Measurements from ENCODE around the gene CNTNAP2.
"Not testable (repeated sequence)": the region's sequence is repeated elsewhere in the genome, so short reads cannot be mapped to it uniquely, and the experiment has no call there.

CNTNAP2 gene

DNA sequence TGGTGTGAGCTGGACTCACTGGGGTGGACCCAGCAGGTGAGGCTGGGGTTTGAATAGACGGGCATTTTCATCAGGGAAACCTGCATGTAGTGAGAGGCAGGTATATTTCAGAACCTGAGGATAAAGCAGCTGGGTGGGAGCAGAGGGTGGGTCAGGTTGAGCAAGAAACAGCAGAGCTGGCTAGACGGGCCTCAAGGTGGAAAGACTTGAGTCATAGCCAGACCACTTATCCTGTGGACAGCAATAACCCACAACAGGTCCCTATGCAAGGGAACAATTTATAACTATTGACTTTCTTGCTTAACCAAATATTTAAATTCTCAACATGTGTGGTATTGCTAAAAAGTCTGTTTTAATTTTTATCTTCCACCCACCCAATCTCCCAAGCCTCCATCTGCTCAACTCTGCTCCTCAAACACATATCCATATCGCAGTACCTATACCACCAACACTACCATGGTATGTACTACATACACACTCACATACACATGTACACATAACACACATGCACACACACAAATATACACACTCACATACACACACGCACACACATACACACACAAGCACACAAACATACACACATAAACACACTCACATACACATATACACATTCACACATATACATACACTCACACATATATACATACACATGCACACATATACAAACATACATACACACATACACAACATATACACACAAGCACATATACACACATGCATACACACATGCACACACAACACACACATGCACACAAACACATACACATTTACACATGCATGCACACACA, 2345.0 kb downstream of the CNTNAP2 start:
- TF ChIP-seq YY1 (IDR thresholded peaks at IDR 0.05; ENCODE audit: insufficient read depth, insufficient read length) = no peak
- no peak overlapping the region for H3K4me3 ChIP-seq (ENCODE audit: insufficient read length, low read depth)
- H3K4me1 ChIP-seq (ENCODE audit: insufficient read depth, insufficient read length) = peaks cover 2% of the 10 kb centered on the region
- H3K27me3 ChIP-seq (ENCODE audit: insufficient read depth, insufficient read length) = no peaks in the 10 kb centered on the region
- H3K36me3 ChIP-seq (ENCODE audit: insufficient read depth, insufficient read length, low read length) = no peaks in the 10 kb centered on the region
- no peaks in the 10 kb centered on the region for H3K9me3 ChIP-seq (ENCODE audit: insufficient read depth, low read length)
- DNase-seq (ENCODE audit: low read depth, low spot score) = no peak
- no peak overlapping the region for H3K9ac ChIP-seq (ENCODE audit: insufficient read length, low read depth)

DNA sequence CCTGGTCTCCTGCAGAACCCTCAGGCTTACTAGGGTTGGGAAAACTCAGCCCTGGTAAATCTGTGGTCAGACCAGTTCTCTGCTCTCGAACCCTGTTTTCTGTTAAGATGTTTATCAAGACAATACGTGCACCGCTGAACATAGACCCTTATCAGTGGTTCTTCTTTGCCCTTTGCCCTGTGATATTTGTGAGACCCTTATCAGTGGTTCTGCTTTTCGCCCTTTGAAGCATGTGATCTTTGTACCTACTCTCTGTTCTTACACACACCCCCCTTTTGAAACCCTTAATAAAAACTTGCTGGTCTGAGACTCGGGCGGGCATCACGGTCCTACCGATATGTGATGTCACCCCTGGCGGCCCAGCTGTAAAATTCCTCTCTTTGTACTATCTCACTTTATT, 2346.2 kb downstream of the CNTNAP2 start:
- H3K4me3 ChIP-seq (ENCODE audit: insufficient read length, low read depth); H3K36me3 ChIP-seq (ENCODE audit: insufficient read depth, insufficient read length, low read length): not testable (repeated sequence)

DNA sequence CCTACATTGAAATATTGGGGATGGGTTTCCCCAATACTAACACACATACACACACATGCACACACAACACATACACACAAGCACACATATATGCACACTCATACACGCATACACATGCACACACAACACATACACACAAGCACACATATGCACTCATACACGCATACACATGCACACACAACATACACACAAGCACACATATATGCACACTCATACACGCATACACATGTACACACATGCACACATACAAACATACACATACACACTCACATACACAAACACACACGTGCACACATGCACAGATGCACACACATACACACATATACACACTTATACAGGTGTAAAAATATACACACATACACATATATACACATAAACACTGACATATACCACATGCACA, 2346.6 kb downstream of the CNTNAP2 start:
- H3K4me3 ChIP-seq (ENCODE audit: insufficient read length, low read depth) = no peak overlapping the region
- no peak for DNase-seq (ENCODE audit: low read depth, low spot score)
- TF ChIP-seq ZNF274 (IDR thresholded peaks at IDR 0.05; ENCODE audit: low read depth, low read length) (no peak), SUZ12 (IDR thresholded peaks at IDR 0.05; ENCODE audit: extremely low read depth, insufficient read depth, insufficient read length) (no peak), YY1 (IDR thresholded peaks at IDR 0.05; ENCODE audit: insufficient read depth, insufficient read length) (no peak)
- H3K4me1 ChIP-seq (ENCODE audit: insufficient read depth, insufficient read length) = no peaks in the 10 kb centered on the region
- no peak overlapping the region for H3K9ac ChIP-seq (ENCODE audit: insufficient read length, low read depth)
- H3K27me3 ChIP-seq (ENCODE audit: insufficient read depth, insufficient read length) = no peaks in the 10 kb centered on the region
- H3K36me3 ChIP-seq (ENCODE audit: insufficient read depth, insufficient read length, low read length) = no peaks in the 10 kb centered on the region
- no peaks in the 10 kb centered on the region for H3K9me3 ChIP-seq (ENCODE audit: insufficient read depth, low read length)

More for the DNA sequence above, 2346.2 kb downstream of the CNTNAP2 start:
- DNase-seq (ENCODE audit: low read depth, low spot score); H3K4me1 ChIP-seq (ENCODE audit: insufficient read depth, insufficient read length); H3K9me3 ChIP-seq (ENCODE audit: insufficient read depth, low read length); H3K27me3 ChIP-seq (ENCODE audit: insufficient read depth, insufficient read length); H3K9ac ChIP-seq (ENCODE audit: insufficient read length, low read depth): not testable (repeated sequence)

DNA sequence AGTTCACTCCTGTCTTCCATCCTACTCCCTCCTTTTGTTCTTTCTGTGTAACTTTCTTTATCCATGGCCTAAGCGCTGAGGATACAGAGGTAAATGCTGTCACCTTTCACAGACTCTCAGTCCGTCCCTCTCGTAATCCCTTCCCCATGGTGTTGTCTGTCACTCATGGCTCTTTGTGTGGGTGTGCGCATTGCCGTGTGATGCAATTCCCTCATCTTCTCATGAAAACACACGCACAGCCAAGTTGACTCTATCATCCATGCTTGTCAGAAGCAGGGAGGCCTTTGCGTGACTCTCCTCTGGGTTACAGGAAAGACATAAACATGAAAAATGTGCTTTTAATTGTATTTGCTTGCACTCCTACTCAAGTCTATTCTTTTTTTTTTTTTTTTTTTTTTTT, 2348.3 kb downstream of the CNTNAP2 start:
- H3K9ac ChIP-seq (ENCODE audit: insufficient read length, low read depth) = no peak overlapping the region
- no peaks in the 10 kb centered on the region for H3K9me3 ChIP-seq (ENCODE audit: insufficient read depth, low read length)
- no peaks in the 10 kb centered on the region for H3K27me3 ChIP-seq (ENCODE audit: insufficient read depth, insufficient read length)
- H3K36me3 ChIP-seq (ENCODE audit: insufficient read depth, insufficient read length, low read length) = no peaks in the 10 kb centered on the region
- DNase-seq (ENCODE audit: low read depth, low spot score) = no peak
- no peak for TF ChIP-seq SUZ12 (IDR thresholded peaks at IDR 0.05; ENCODE audit: extremely low read depth, insufficient read depth, insufficient read length)
- no peak for TF ChIP-seq ZNF274 (IDR thresholded peaks at IDR 0.05; ENCODE audit: low read depth, low read length)
- TF ChIP-seq YY1 (IDR thresholded peaks at IDR 0.05; ENCODE audit: insufficient read depth, insufficient read length) = no peak
- H3K4me1 ChIP-seq (ENCODE audit: insufficient read depth, insufficient read length) = no peaks in the 10 kb centered on the region
- H3K4me3 ChIP-seq (ENCODE audit: insufficient read length, low read depth) = no peak overlapping the region

DNA sequence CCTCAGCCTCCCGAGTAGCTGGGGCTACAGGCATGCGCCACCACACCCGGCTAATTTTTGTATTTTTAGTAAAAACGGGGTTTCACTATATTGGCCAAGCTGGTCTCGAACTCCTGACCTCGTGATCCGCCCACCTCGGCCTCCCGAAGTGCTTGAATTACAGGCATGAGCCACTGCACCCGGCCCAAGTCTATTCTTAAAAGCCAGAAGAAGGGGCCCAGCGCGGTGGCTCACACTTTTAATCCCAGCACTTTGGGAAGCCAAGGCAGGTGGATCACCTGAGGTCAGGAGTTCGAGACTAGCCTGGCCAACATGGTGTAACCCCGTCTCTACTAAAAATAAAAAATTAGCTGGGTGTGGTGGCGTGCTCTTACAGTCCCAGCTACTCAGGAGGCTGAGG, 2348.8 kb downstream of the CNTNAP2 start:
- H3K9me3 ChIP-seq (ENCODE audit: insufficient read depth, low read length); H3K9ac ChIP-seq (ENCODE audit: insufficient read length, low read depth); H3K36me3 ChIP-seq (ENCODE audit: insufficient read depth, insufficient read length, low read length); H3K4me1 ChIP-seq (ENCODE audit: insufficient read depth, insufficient read length); H3K27me3 ChIP-seq (ENCODE audit: insufficient read depth, insufficient read length); H3K4me3 ChIP-seq (ENCODE audit: insufficient read length, low read depth); DNase-seq (ENCODE audit: low read depth, low spot score): not testable (repeated sequence)

DNA sequence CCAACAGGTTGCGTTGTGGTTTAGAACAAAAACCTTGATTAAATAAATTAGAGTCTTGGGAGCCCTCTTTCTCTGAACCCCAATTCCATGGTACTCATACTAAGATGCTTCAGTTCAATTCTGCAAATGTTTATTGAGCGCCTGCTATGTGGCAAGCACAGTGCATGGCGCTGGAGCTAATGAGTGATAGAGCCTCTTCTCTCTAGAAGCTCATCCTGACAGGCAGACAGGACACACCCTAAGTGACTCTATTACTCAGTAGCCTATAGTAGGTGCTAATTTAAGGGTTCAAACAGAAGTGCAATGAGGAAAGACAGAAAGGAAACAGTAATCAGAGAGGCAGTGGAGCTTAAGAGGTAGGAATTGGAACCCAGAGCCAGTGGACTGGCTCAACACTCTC, 2349.5 kb downstream of the CNTNAP2 start:
- no peaks in the 10 kb centered on the region for H3K36me3 ChIP-seq (ENCODE audit: insufficient read depth, insufficient read length, low read length)
- H3K27me3 ChIP-seq (ENCODE audit: insufficient read depth, insufficient read length) = no peaks in the 10 kb centered on the region

DNA sequence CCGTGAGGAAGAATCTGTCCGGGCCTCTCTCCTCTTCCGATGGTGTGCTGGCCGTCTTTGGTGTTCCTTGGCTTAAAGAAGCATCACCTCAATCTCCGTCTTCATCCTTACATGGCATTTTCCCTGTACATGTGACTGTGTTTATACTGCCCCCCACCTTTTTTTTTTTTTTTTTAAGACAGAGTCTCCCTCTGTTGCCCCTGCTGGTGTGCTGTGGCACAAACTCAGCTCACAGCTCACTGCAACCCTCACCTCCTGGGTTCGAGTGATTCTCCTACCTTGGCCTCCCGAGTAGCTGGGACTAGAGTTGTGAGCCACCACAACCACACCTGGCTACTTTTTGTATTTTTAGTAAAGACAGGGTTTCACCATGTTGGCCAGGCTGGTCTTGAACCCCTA, 2352.1 kb downstream of the CNTNAP2 start:
- DNase-seq (ENCODE audit: low read depth, low spot score) = no peak
- Histone ChIP-seq H3K36me3 (ENCODE audit: insufficient read depth, insufficient read length, low read length) (no peaks in the 10 kb centered on the region), H3K9me3 (ENCODE audit: insufficient read depth, low read length) (no peaks in the 10 kb centered on the region), H3K9ac (ENCODE audit: insufficient read length, low read depth) (no peak overlapping the region), H3K4me3 (ENCODE audit: insufficient read length, low read depth) (no peak overlapping the region), H3K27me3 (ENCODE audit: insufficient read depth, insufficient read length) (no peaks in the 10 kb centered on the region), H3K4me1 (ENCODE audit: insufficient read depth, insufficient read length) (no peaks in the 10 kb centered on the region)
- TF ChIP-seq YY1 (IDR thresholded peaks at IDR 0.05; ENCODE audit: insufficient read depth, insufficient read length) (no peak), ZNF274 (IDR thresholded peaks at IDR 0.05; ENCODE audit: low read depth, low read length) (no peak), SUZ12 (IDR thresholded peaks at IDR 0.05; ENCODE audit: extremely low read depth, insufficient read depth, insufficient read length) (no peak)

More for the DNA sequence above, 2349.5 kb downstream of the CNTNAP2 start:
- no peak for TF ChIP-seq ZNF274 (IDR thresholded peaks at IDR 0.05; ENCODE audit: low read depth, low read length)
- TF ChIP-seq YY1 (IDR thresholded peaks at IDR 0.05; ENCODE audit: insufficient read depth, insufficient read length) = no peak
- TF ChIP-seq SUZ12 (IDR thresholded peaks at IDR 0.05; ENCODE audit: extremely low read depth, insufficient read depth, insufficient read length) = no peak
- H3K4me3 ChIP-seq (ENCODE audit: insufficient read length, low read depth) = no peak overlapping the region
- no peak for DNase-seq (ENCODE audit: low read depth, low spot score)
- no peak overlapping the region for H3K9ac ChIP-seq (ENCODE audit: insufficient read length, low read depth)
- no peaks in the 10 kb centered on the region for H3K4me1 ChIP-seq (ENCODE audit: insufficient read depth, insufficient read length)
- no peaks in the 10 kb centered on the region for H3K9me3 ChIP-seq (ENCODE audit: insufficient read depth, low read length)
